ENCODE results near the gene DUSP2. TPM values are rescaled to one million over a fixed set of nuclear protein-coding genes. Genes with fewer than 3 reads are reported as not detected.

The DUSP2 gene
- total and polyA plus RNA-seq, 9 of the 15 experiments (the other 6 are each of a cell fraction or from before 2014, with no cell fraction given), result 0.04 to 0.18 TPM; not detected in 7

DNA sequence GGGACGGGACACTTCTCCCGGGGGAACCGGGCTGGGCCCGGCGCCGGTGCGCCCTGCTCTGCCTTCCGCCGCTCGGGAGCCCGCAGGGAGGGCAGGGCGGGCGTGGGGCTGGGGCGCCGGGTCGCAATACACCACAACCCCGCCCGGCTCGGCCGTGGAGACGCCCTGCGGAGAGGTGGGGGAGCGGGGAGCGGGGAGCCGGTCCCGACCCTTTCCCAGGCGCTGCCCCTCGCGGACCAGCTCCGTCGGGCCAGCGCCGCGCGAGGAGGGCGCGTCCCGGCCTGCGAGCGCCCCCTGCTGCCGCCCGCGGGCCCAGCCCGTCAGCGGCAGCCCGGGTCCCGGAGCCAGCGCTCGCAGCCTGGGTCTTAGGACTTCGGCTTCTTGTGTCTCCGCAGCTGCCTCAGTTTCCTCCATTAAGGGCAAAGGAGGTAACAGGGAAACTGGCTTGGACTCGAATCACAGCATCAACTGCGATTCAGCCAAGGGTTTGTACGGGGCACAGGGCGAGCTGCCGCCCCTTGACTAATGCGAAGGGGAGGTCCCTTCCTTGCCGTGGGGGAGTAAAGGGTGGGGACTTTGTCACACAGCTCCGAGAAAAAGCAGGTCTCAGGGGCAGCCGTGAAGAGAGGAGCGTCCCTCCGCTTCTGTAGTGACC, 28.2 kb downstream of the DUSP2 start (continued):
- TF ChIP-seq, protein P1, sequence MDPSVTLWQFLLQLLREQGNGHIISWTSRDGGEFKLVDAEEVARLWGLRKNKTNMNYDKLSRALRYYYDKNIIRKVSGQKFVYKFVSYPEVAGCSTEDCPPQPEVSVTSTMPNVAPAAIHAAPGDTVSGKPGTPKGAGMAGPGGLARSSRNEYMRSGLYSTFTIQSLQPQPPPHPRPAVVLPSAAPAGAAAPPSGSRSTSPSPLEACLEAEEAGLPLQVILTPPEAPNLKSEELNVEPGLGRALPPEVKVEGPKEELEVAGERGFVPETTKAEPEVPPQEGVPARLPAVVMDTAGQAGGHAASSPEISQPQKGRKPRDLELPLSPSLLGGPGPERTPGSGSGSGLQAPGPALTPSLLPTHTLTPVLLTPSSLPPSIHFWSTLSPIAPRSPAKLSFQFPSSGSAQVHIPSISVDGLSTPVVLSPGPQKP (CRISPR knock-in tag; IDR thresholded peaks at IDR 0.05), result no peak
- TF ChIP-seq SETDB1 (IDR thresholded peaks at IDR 0.05; ENCODE audit: low read length) (no peak), GATAD2A (IDR thresholded peaks at IDR 0.05) (no peak), YY1 (IDR thresholded peaks at IDR 0.05; ENCODE audit: borderline replicate concordance in 1 of 3, control insufficient read depth in 1 of 3, extremely low read depth in 1 of 3, insufficient read depth in 3 of 3, insufficient read length in 1 of 3, insufficient replicate concordance in 2 of 3, low read depth in 1 of 3, low read length in 2 of 3) (peak in 2 of 3 experiments; percentile 28 to 32), TGIF2 (CRISPR knock-in tag; IDR thresholded peaks at IDR 0.05) (no peak), ZNF253 (CRISPR knock-in tag; conservative IDR thresholded peaks at IDR 0.05) (no peak), CBFA2T2 (conservative IDR thresholded peaks at IDR 0.05) (no peak), HOXB6 (CRISPR knock-in tag; IDR thresholded peaks at IDR 0.05; ENCODE audit: borderline replicate concordance) (no peak), DMBX1 (CRISPR knock-in tag; IDR thresholded peaks at IDR 0.05; ENCODE audit: borderline replicate concordance) (no peak), SMAD2 (IDR thresholded peaks at IDR 0.05; ENCODE audit: low read depth, low read length) (no peak), CBX3 (IDR thresholded peaks at IDR 0.05; ENCODE audit: borderline replicate concordance in 1 of 2, low read length in 2 of 2) (no peak), NFIC (IDR thresholded peaks at IDR 0.05) (0 out of 2 replicates have a peak, but pooled peaks have one; percentile 38), RBM14 (IDR thresholded peaks at IDR 0.05; ENCODE audit: borderline replicate concordance, insufficient read depth, low read depth, low read length) (no peak), CHD1 (IDR thresholded peaks at IDR 0.05; ENCODE audit: low read length) (no peak)
- TF ChIP-seq, protein P2, sequence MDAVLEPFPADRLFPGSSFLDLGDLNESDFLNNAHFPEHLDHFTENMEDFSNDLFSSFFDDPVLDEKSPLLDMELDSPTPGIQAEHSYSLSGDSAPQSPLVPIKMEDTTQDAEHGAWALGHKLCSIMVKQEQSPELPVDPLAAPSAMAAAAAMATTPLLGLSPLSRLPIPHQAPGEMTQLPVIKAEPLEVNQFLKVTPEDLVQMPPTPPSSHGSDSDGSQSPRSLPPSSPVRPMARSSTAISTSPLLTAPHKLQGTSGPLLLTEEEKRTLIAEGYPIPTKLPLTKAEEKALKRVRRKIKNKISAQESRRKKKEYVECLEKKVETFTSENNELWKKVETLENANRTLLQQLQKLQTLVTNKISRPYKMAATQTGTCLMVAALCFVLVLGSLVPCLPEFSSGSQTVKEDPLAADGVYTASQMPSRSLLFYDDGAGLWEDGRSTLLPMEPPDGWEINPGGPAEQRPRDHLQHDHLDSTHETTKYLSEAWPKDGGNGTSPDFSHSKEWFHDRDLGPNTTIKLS (IDR thresholded peaks at IDR 0.05; ENCODE audit: borderline replicate concordance, low read depth), result no peak
- TF ChIP-seq, protein P3, sequence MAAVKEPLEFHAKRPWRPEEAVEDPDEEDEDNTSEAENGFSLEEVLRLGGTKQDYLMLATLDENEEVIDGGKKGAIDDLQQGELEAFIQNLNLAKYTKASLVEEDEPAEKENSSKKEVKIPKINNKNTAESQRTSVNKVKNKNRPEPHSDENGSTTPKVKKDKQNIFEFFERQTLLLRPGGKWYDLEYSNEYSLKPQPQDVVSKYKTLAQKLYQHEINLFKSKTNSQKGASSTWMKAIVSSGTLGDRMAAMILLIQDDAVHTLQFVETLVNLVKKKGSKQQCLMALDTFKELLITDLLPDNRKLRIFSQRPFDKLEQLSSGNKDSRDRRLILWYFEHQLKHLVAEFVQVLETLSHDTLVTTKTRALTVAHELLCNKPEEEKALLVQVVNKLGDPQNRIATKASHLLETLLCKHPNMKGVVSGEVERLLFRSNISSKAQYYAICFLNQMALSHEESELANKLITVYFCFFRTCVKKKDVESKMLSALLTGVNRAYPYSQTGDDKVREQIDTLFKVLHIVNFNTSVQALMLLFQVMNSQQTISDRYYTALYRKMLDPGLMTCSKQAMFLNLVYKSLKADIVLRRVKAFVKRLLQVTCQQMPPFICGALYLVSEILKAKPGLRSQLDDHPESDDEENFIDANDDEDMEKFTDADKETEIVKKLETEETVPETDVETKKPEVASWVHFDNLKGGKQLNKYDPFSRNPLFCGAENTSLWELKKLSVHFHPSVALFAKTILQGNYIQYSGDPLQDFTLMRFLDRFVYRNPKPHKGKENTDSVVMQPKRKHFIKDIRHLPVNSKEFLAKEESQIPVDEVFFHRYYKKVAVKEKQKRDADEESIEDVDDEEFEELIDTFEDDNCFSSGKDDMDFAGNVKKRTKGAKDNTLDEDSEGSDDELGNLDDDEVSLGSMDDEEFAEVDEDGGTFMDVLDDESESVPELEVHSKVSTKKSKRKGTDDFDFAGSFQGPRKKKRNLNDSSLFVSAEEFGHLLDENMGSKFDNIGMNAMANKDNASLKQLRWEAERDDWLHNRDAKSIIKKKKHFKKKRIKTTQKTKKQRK (IDR thresholded peaks at IDR 0.05; ENCODE audit: borderline replicate concordance, low read depth, low read length), result no peak
- TF ChIP-seq, protein P4, sequence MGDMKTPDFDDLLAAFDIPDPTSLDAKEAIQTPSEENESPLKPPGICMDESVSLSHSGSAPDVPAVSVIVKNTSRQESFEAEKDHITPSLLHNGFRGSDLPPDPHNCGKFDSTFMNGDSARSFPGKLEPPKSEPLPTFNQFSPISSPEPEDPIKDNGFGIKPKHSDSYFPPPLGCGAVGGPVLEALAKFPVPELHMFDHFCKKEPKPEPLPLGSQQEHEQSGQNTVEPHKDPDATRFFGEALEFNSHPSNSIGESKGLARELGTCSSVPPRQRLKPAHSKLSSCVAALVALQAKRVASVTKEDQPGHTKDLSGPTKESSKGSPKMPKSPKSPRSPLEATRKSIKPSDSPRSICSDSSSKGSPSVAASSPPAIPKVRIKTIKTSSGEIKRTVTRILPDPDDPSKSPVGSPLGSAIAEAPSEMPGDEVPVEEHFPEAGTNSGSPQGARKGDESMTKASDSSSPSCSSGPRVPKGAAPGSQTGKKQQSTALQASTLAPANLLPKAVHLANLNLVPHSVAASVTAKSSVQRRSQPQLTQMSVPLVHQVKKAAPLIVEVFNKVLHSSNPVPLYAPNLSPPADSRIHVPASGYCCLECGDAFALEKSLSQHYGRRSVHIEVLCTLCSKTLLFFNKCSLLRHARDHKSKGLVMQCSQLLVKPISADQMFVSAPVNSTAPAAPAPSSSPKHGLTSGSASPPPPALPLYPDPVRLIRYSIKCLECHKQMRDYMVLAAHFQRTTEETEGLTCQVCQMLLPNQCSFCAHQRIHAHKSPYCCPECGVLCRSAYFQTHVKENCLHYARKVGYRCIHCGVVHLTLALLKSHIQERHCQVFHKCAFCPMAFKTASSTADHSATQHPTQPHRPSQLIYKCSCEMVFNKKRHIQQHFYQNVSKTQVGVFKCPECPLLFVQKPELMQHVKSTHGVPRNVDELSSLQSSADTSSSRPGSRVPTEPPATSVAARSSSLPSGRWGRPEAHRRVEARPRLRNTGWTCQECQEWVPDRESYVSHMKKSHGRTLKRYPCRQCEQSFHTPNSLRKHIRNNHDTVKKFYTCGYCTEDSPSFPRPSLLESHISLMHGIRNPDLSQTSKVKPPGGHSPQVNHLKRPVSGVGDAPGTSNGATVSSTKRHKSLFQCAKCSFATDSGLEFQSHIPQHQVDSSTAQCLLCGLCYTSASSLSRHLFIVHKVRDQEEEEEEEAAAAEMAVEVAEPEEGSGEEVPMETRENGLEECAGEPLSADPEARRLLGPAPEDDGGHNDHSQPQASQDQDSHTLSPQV (IDR thresholded peaks at IDR 0.05), result no peak

Data from K562 (cell line).